Stomach smooth muscle (tissue), 2 donors: ENCODE data around the gene TAF1B.
"Not testable (repeated sequence)": the region's sequence is repeated elsewhere in the genome, so short reads cannot be mapped to it uniquely, and the experiment has no call there.

ENCODE experiments used
- H3K27ac ChIP-seq: one replicate; pipeline ENCODE4 v1.7.0; 2013; ENCODE audit warnings: mild to moderate bottlenecking, low read length, inconsistent platforms
- H3K27me3 ChIP-seq, 2 donors: one replicate each; pipeline ENCODE4 v1.7.0; 2013; ENCODE audit warnings: low read length in 2 of 2; ENCODE audit not compliant: insufficient read depth in 2 of 2, control insufficient read depth in 1 of 2
- H3K36me3 ChIP-seq, 2 donors: one replicate each; pipeline ENCODE4 v1.7.0; 2013; ENCODE audit warnings: low read length in 2 of 2; ENCODE audit not compliant: control insufficient read depth in 2 of 2, insufficient read depth in 2 of 2
- H3K4me1 ChIP-seq: one replicate; pipeline ENCODE4 v1.7.0; 2013; ENCODE audit warnings: low read length; ENCODE audit not compliant: control insufficient read depth, insufficient read depth
- H3K4me3 ChIP-seq, 2 donors: one replicate each; pipeline ENCODE4 v1.7.0; 2013; ENCODE audit warnings: low read length in 2 of 2
- H3K9ac ChIP-seq, 2 donors: one replicate each; pipeline ENCODE4 v1.7.0; 2013; ENCODE audit warnings: low read length in 2 of 2, mild to moderate bottlenecking in 1 of 2
- H3K9me3 ChIP-seq, 2 donors: one replicate each; pipeline ENCODE4 v1.7.0; 2013; ENCODE audit warnings: low read length in 2 of 2; ENCODE audit not compliant: control insufficient read depth in 2 of 2
- donor health status: healthy.
- donor health status: Pancreatic carcinoma.

The TAF1B gene

GRCh38 chr2:9914384-9915065, 71.3 kb downstream of the TAF1B start:
- Histone ChIP-seq H3K9me3 (no peaks in the 10 kb centered on the region), H3K4me1 (no peaks in the 10 kb centered on the region), H3K27me3 (no peaks in the 10 kb centered on the region), H3K4me3 (no peak overlapping the region), H3K36me3 (peaks cover 3 to 9% of the 10 kb centered on the region in 2 donors), H3K27ac (no peak overlapping the region), H3K9ac (no peak overlapping the region)

GRCh38 chr2:9918275-9918674, 75.0 kb downstream of the TAF1B start:
- Histone ChIP-seq H3K9ac (no peak overlapping the region), H3K4me3 (no peak overlapping the region), H3K4me1 (no peaks in the 10 kb centered on the region), H3K27ac (no peak overlapping the region), H3K9me3 (no peaks in the 10 kb centered on the region), H3K36me3 (peaks cover 6 to 16% of the 10 kb centered on the region in 2 donors), H3K27me3 (no peaks in the 10 kb centered on the region)

- no peak overlapping the region for H3K4me3 ChIP-seq
- H3K9ac ChIP-seq, result no peak overlapping the region
- no peaks in the 10 kb centered on the region for H3K27me3 ChIP-seq
- H3K27ac ChIP-seq, result no peak overlapping the region
- peaks cover 3 to 11% of the 10 kb centered on the region in 2 donors for H3K36me3 ChIP-seq
- no peaks in the 10 kb centered on the region for H3K4me1 ChIP-seq
- no peaks in the 10 kb centered on the region for H3K9me3 ChIP-seq
Observed at GRCh38 chr2:9919512-9919911, 76.2 kb downstream of the TAF1B start.

- H3K9me3 ChIP-seq, H3K27me3 ChIP-seq, H3K9ac ChIP-seq, H3K27ac ChIP-seq, H3K4me3 ChIP-seq, H3K36me3 ChIP-seq, H3K4me1 ChIP-seq: not testable (repeated sequence)
Observed at GRCh38 chr2:9927020-9927419, 83.7 kb downstream of the TAF1B start.

GRCh38 chr2:9937258-9937657, 94.0 kb downstream of the TAF1B start:
- no peak overlapping the region for H3K9ac ChIP-seq
- H3K9me3 ChIP-seq, result no peaks in the 10 kb centered on the region

GRCh38 chr2:9937968-9938367, 94.7 kb downstream of the TAF1B start:
- Histone ChIP-seq H3K36me3 (peaks cover 2 to 6% of the 10 kb centered on the region in 2 donors), H3K4me1 (no peaks in the 10 kb centered on the region), H3K9ac (no peak overlapping the region), H3K4me3 (no peak overlapping the region), H3K27ac (no peak overlapping the region), H3K27me3 (peaks cover 0 to 2% of the 10 kb centered on the region in 2 donors), H3K9me3 (no peaks in the 10 kb centered on the region)

More at GRCh38 chr2:9937258-9937657, 94.0 kb downstream of the TAF1B start:
- peaks cover 2 to 6% of the 10 kb centered on the region in 2 donors for H3K36me3 ChIP-seq
- H3K27me3 ChIP-seq, result no peaks in the 10 kb centered on the region
- no peak overlapping the region for H3K4me3 ChIP-seq
- H3K4me1 ChIP-seq, result no peaks in the 10 kb centered on the region
- H3K27ac ChIP-seq, result no peak overlapping the region

- no peaks in the 10 kb centered on the region for H3K4me1 ChIP-seq
- peaks cover 1 to 6% of the 10 kb centered on the region in 2 donors for H3K27me3 ChIP-seq
- no peak overlapping the region for H3K9ac ChIP-seq
- no peaks in the 10 kb centered on the region for H3K9me3 ChIP-seq
- no peak overlapping the region for H3K4me3 ChIP-seq
- H3K27ac ChIP-seq, result no peak overlapping the region
- no peaks in the 10 kb centered on the region for H3K36me3 ChIP-seq
Observed at GRCh38 chr2:9939587-9940485, 96.6 kb downstream of the TAF1B start.

GRCh38 chr2:9941196-9941995, 98.1 kb downstream of the TAF1B start:
- Histone ChIP-seq H3K9me3 (no peaks in the 10 kb centered on the region), H3K27ac (no peak overlapping the region), H3K4me3 (no peak overlapping the region), H3K9ac (no peak overlapping the region), H3K36me3 (no peaks in the 10 kb centered on the region), H3K4me1 (no peaks in the 10 kb centered on the region), H3K27me3 (peaks cover 4 to 15% of the 10 kb centered on the region in 2 donors)

GRCh38 chr2:9941996-9942390, 98.7 kb downstream of the TAF1B start:
- no peak overlapping the region for H3K27ac ChIP-seq
- no peaks in the 10 kb centered on the region for H3K9me3 ChIP-seq
- peaks cover 4 to 17% of the 10 kb centered on the region in 2 donors for H3K27me3 ChIP-seq
- no peak overlapping the region for H3K9ac ChIP-seq
- H3K36me3 ChIP-seq, result no peaks in the 10 kb centered on the region
- H3K4me3 ChIP-seq, result no peak overlapping the region
- no peaks in the 10 kb centered on the region for H3K4me1 ChIP-seq

GRCh38 chr2:9944330-9944758, 101.1 kb downstream of the TAF1B start:
- H3K27ac ChIP-seq, result no peak overlapping the region
- no peaks in the 10 kb centered on the region for H3K36me3 ChIP-seq
- no peaks in the 10 kb centered on the region for H3K9me3 ChIP-seq
- H3K9ac ChIP-seq, result no peak overlapping the region
- no peak overlapping the region for H3K4me3 ChIP-seq
- no peaks in the 10 kb centered on the region for H3K4me1 ChIP-seq
- H3K27me3 ChIP-seq, result peaks cover 4 to 17% of the 10 kb centered on the region in 2 donors
